Measurements from ENCODE around the gene NEK8. TPM values are rescaled to one million over a fixed set of nuclear protein-coding genes. Genes with fewer than 3 reads are reported as not detected.
"Not testable (repeated sequence)": the region's sequence is repeated elsewhere in the genome, so short reads cannot be mapped to it uniquely, and the experiment has no call there.

NEK8 gene
- total and polyA plus RNA-seq, 9 of the 15 experiments (the other 6 are each of a cell fraction or from before 2014, with no cell fraction given): 0.98 to 16.6 (median 4.6) TPM

DNA sequence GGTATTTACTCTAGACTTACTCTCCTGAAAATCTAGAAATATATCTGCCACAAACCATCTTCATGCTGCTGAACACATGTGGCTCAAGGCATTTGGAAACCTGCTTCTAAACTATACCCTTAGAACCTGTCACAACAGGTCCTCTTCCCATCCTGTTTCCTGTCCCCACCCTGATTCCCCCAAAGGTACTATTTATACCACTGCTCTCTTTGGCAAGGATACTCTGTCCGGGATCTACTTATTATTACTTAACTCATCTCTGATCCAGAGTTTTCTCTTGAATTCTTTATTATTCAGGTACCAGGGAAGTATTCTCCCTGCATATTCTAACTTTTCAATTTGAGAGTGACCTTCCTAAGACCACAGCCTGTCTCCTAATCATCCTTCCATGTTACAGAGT lies 48.6 kb downstream of the NEK8 start (continued):
- TF ChIP-seq, protein P1, sequence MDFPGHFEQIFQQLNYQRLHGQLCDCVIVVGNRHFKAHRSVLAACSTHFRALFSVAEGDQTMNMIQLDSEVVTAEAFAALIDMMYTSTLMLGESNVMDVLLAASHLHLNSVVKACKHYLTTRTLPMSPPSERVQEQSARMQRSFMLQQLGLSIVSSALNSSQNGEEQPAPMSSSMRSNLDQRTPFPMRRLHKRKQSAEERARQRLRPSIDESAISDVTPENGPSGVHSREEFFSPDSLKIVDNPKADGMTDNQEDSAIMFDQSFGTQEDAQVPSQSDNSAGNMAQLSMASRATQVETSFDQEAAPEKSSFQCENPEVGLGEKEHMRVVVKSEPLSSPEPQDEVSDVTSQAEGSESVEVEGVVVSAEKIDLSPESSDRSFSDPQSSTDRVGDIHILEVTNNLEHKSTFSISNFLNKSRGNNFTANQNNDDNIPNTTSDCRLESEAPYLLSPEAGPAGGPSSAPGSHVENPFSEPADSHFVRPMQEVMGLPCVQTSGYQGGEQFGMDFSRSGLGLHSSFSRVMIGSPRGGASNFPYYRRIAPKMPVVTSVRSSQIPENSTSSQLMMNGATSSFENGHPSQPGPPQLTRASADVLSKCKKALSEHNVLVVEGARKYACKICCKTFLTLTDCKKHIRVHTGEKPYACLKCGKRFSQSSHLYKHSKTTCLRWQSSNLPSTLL (IDR thresholded peaks at IDR 0.05): no peak

DNA sequence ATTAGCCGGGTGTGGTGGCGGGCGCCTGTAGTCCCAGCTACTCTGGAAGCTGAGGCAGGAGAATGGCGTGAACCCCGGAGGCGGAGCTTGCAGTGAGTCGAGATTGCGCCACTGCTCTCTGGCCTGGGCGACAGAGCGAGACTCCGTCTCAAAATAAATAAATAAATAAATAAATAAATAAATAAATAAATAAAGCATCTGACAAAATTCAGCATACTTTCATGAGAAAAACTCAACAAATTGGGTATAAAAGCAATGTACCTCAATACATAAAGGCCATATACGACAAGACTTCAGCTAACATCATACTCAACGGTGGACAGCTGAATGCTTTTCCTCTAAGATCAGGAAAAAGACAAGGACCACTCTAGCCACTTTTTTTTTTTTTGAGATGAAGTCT lies 51.0 kb downstream of the NEK8 start:
- H4K20me1 ChIP-seq (replicated peaks; ENCODE audit: control insufficient read depth, insufficient read depth, low read length); H2AFZ ChIP-seq (ENCODE audit: low read depth, low read length); FAIRE-seq; in situ Hi-C loops (cut with MboI); H3K27ac ChIP-seq (ENCODE audit: extremely low read depth, low read depth, low read length); DNase-seq (ENCODE audit: extremely low read depth in 1 of 4, low spot score in 3 of 4); H3K9me1 ChIP-seq (ENCODE audit: control insufficient read depth, insufficient read depth, low read length); H3K9me3 ChIP-seq (replicated peaks; ENCODE audit: control insufficient read depth, insufficient read depth, low read depth, low read length); H3K9ac ChIP-seq (ENCODE audit: insufficient read depth in 1 of 2, low read depth in 2 of 2, low read length in 2 of 2); intact Hi-C loops (cut with micrococcal nuclease); BruUV-seq (replicated peaks); ATAC-seq; H3K27me3 ChIP-seq (ENCODE audit: control insufficient read depth in 2 of 2, insufficient read depth in 2 of 2, low read length in 2 of 2); CTCF ChIA-PET (ENCODE audit: low intra/inter-chr PET ratio); H3K4me3 ChIP-seq; H3K4me2 ChIP-seq (ENCODE audit: insufficient read depth, low read length); H3K4me1 ChIP-seq (replicated peaks in 1 of 2; ENCODE audit: control insufficient read depth in 2 of 2, insufficient read depth in 2 of 2, low read length in 2 of 2): not testable (repeated sequence)
- peaks cover 73% of the 10 kb centered on the region for H3K79me2 ChIP-seq (ENCODE audit: control insufficient read depth, insufficient read depth, low read length)
- H3K36me3 ChIP-seq (ENCODE audit: control insufficient read depth, insufficient read depth, low read length): peaks cover 33% of the 10 kb centered on the region
- POLR2A ChIA-PET: interaction anchor here (0.7 to 0.9 kb wide), 2 partner anchors 12 to 131 kb away, joined by 3 to 4 read pairs; no protein-coding TSS in a partner anchor
- 94% methylated on average over 13 of the region's 13 CpGs for WGBS (ENCODE audit: insufficient coverage, low coverage, missing lambda C conversion rate)

DNA sequence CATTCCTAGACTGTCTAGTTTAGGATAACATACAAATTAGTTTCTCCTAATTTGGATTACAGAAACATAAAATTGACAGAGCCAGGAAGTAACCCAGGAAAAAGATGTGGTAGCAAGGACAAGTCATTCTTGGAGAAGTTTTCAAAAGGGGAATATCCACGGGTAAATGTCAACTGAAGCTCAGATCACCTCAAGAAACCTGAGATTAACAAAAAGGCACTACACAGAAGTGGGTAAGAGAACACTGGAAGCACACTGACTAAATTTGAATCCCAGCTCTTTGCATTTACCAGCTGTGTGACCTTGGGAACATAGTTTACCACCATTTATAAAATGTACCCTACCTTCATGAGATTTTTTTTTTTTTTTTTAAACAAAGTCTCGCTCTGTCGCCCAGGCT lies 54.6 kb downstream of the NEK8 start:
- Histone ChIP-seq H2AFZ (ENCODE audit: low read depth, low read length) (no peak overlapping the region), H3K4me2 (ENCODE audit: insufficient read depth, low read length) (no peak overlapping the region), H3K27ac (ENCODE audit: extremely low read depth, low read depth, low read length) (no peak overlapping the region), H3K4me1 (replicated peaks in 1 of 2; ENCODE audit: control insufficient read depth in 2 of 2, insufficient read depth in 2 of 2, low read length in 2 of 2) (no peaks in the 10 kb centered on the region; a peak in 2 of 5 replicates), H3K4me3 (no peak overlapping the region), H3K27me3 (ENCODE audit: control insufficient read depth in 2 of 2, insufficient read depth in 2 of 2, low read length in 2 of 2) (no peaks in the 10 kb centered on the region), H4K20me1 (replicated peaks; ENCODE audit: control insufficient read depth, insufficient read depth, low read length) (no peaks in the 10 kb centered on the region), H3K79me2 (ENCODE audit: control insufficient read depth, insufficient read depth, low read length) (peaks cover 61% of the 10 kb centered on the region), H3K9me1 (ENCODE audit: control insufficient read depth, insufficient read depth, low read length) (no peaks in the 10 kb centered on the region), H3K9ac (ENCODE audit: insufficient read depth in 1 of 2, low read depth in 2 of 2, low read length in 2 of 2) (no peak overlapping the region), H3K9me3 (replicated peaks; ENCODE audit: control insufficient read depth, insufficient read depth, low read depth, low read length) (no peaks in the 10 kb centered on the region), H3K36me3 (ENCODE audit: control insufficient read depth, insufficient read depth, low read length) (peaks cover 38% of the 10 kb centered on the region)
- ATAC-seq (no peak), DNase-seq (ENCODE audit: extremely low read depth in 1 of 4, low spot score in 3 of 4) (no peak), FAIRE-seq (no peak)
- intact Hi-C loops (cut with micrococcal nuclease) (no loop called here), in situ Hi-C loops (cut with MboI) (no loop called here)
- TF ChIP-seq TARDBP (IDR thresholded peaks at IDR 0.05): no peak
- TF ChIP-seq ZNF431 (CRISPR knock-in tag; IDR thresholded peaks at IDR 0.05): no peak
- TF ChIP-seq, protein P2, sequence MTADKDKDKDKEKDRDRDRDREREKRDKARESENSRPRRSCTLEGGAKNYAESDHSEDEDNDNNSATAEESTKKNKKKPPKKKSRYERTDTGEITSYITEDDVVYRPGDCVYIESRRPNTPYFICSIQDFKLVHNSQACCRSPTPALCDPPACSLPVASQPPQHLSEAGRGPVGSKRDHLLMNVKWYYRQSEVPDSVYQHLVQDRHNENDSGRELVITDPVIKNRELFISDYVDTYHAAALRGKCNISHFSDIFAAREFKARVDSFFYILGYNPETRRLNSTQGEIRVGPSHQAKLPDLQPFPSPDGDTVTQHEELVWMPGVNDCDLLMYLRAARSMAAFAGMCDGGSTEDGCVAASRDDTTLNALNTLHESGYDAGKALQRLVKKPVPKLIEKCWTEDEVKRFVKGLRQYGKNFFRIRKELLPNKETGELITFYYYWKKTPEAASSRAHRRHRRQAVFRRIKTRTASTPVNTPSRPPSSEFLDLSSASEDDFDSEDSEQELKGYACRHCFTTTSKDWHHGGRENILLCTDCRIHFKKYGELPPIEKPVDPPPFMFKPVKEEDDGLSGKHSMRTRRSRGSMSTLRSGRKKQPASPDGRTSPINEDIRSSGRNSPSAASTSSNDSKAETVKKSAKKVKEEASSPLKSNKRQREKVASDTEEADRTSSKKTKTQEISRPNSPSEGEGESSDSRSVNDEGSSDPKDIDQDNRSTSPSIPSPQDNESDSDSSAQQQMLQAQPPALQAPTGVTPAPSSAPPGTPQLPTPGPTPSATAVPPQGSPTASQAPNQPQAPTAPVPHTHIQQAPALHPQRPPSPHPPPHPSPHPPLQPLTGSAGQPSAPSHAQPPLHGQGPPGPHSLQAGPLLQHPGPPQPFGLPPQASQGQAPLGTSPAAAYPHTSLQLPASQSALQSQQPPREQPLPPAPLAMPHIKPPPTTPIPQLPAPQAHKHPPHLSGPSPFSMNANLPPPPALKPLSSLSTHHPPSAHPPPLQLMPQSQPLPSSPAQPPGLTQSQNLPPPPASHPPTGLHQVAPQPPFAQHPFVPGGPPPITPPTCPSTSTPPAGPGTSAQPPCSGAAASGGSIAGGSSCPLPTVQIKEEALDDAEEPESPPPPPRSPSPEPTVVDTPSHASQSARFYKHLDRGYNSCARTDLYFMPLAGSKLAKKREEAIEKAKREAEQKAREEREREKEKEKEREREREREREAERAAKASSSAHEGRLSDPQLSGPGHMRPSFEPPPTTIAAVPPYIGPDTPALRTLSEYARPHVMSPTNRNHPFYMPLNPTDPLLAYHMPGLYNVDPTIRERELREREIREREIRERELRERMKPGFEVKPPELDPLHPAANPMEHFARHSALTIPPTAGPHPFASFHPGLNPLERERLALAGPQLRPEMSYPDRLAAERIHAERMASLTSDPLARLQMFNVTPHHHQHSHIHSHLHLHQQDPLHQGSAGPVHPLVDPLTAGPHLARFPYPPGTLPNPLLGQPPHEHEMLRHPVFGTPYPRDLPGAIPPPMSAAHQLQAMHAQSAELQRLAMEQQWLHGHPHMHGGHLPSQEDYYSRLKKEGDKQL (CRISPR knock-in tag; IDR thresholded peaks at IDR 0.05; ENCODE audit: borderline replicate concordance): no peak
- TF ChIP-seq U2AF1 (optimal IDR thresholded peaks at IDR 0.05; ENCODE audit: low read depth, low read length): no peak
- TF ChIP-seq TAF7 (tag; IDR thresholded peaks at IDR 0.05): 0 out of 2 replicates have a peak, but pooled peaks have one; percentile 26
- ChIA-PET POLR2A (interaction anchor here (0.7 kb wide), 1 partner anchor 14 kb away, joined by 4 read pairs; no protein-coding TSS in a partner anchor), CTCF (ENCODE audit: low intra/inter-chr PET ratio) (no interaction called here)
- BruUV-seq (replicated peaks): no TSS peak
- WGBS (ENCODE audit: insufficient coverage, low coverage, missing lambda C conversion rate): 60% methylated on average over 1 of the region's 3 CpGs

Data from K562 (cell line).